Ecto neural progenitor cell (in vitro differentiated cells): ENCODE results near the gene MTR.

ENCODE experiments used
- DNase-seq: peaks from one replicate; pipeline ENCODE4 v3.0.0-alpha.2; 2018; ENCODE audit warnings: low spot score

Gene MTR

GRCh38 chr1:236779312-236779711 lies 15.8 kb upstream of the MTR start:
- DNase-seq: no peak

GRCh38 chr1:236785477-236785876 lies 9.6 kb upstream of the MTR start:
- DNase-seq: no peak

- DNase-seq: no peak
These were observed 8.6 kb upstream of the MTR start for GRCh38 chr1:236786453-236786852.

- no peak for DNase-seq
These were observed 482 bp upstream of the MTR start for GRCh38 chr1:236794585-236795034.

- DNase-seq: no peak
These were observed 920 bp downstream of the MTR start for GRCh38 chr1:236795757-236796667.

- DNase-seq: no peak
These were observed 3.9 kb downstream of the MTR start for GRCh38 chr1:236799001-236799400.

- no peak for DNase-seq
These were observed 5.0 kb downstream of the MTR start for GRCh38 chr1:236800002-236800620.

- DNase-seq: no peak
These were observed 5.5 kb downstream of the MTR start for GRCh38 chr1:236800623-236801022.

GRCh38 chr1:236802264-236802663 lies 7.2 kb downstream of the MTR start:
- DNase-seq: no peak

GRCh38 chr1:236806634-236807033 lies 11.5 kb downstream of the MTR start:
- DNase-seq: no peak

- DNase-seq: no peak
These were observed 12.9 kb downstream of the MTR start for GRCh38 chr1:236808005-236808404.

- DNase-seq: no peak
These were observed 13.6 kb downstream of the MTR start for GRCh38 chr1:236808564-236809130.

GRCh38 chr1:236809148-236809547 lies 14.1 kb downstream of the MTR start:
- DNase-seq: no peak

GRCh38 chr1:236810018-236810417 lies 14.9 kb downstream of the MTR start:
- no peak for DNase-seq

- no peak for DNase-seq
These were observed 17.4 kb downstream of the MTR start for GRCh38 chr1:236812334-236813030.

GRCh38 chr1:236815941-236816340 lies 20.8 kb downstream of the MTR start:
- DNase-seq: no peak

- DNase-seq: no peak
These were observed 24.8 kb downstream of the MTR start for GRCh38 chr1:236819856-236820255.

- no peak for DNase-seq
These were observed 26.1 kb downstream of the MTR start for GRCh38 chr1:236821091-236821627.

- DNase-seq: no peak
These were observed 28.5 kb downstream of the MTR start for GRCh38 chr1:236823559-236823958.

GRCh38 chr1:236829085-236829484 lies 34.0 kb downstream of the MTR start:
- DNase-seq: no peak

- no peak for DNase-seq
These were observed 35.0 kb downstream of the MTR start for GRCh38 chr1:236830116-236830515.

GRCh38 chr1:236830560-236830959 lies 35.5 kb downstream of the MTR start:
- DNase-seq: no peak
